ENCODE measurements around the gene TNFRSF1A.

Gene TNFRSF1A

DNA sequence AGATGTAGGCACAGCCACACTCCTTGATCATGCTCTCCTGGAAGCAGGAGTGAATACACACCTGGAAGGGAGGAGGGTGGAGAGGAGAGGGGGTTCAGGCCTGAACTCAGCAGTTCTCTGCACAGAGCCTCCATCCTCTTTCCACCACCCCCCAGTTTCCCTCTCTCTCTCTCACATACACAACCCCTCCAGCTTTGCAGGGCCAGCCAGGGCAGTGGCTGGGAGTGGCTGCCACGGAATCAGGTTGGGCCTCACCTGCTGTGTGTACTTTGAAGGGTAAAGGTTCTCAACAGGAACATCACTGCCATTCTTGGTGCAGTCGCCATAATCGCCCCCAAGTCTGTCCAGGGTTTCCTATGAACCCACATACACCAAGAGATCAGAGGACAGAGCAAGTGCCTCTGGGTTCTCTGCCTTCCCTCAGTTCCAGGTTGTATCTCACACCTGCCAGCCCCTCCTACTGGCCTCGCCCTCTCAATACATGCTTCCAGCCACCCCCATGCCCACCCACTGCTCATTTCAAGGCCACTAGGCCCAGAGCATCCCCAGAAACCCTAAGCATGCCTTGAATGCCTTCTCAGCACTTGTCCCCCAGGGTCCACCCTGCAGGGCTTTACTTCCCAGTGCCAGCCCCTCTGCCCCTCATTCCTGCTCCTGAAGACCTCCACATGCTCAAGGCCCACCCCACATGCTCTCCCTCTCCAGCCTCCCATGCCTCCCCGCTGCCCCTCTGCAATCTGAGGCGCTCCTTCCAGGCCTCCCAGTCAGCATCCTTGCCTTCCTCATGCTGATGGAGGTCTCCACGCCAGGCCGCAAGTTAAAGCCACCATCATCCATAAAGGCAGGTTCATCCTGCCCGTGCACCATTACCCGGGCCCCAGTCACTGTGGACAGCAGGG is 12.9 kb upstream of the TNFRSF1A start:
- no peak for DNase-seq (ENCODE audit: low spot score)
- TF ChIP-seq, protein P1, sequence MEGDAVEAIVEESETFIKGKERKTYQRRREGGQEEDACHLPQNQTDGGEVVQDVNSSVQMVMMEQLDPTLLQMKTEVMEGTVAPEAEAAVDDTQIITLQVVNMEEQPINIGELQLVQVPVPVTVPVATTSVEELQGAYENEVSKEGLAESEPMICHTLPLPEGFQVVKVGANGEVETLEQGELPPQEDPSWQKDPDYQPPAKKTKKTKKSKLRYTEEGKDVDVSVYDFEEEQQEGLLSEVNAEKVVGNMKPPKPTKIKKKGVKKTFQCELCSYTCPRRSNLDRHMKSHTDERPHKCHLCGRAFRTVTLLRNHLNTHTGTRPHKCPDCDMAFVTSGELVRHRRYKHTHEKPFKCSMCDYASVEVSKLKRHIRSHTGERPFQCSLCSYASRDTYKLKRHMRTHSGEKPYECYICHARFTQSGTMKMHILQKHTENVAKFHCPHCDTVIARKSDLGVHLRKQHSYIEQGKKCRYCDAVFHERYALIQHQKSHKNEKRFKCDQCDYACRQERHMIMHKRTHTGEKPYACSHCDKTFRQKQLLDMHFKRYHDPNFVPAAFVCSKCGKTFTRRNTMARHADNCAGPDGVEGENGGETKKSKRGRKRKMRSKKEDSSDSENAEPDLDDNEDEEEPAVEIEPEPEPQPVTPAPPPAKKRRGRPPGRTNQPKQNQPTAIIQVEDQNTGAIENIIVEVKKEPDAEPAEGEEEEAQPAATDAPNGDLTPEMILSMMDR (IDR thresholded peaks at IDR 0.05; ENCODE audit: extremely low read depth, missing control alignments) = no peak

DNA sequence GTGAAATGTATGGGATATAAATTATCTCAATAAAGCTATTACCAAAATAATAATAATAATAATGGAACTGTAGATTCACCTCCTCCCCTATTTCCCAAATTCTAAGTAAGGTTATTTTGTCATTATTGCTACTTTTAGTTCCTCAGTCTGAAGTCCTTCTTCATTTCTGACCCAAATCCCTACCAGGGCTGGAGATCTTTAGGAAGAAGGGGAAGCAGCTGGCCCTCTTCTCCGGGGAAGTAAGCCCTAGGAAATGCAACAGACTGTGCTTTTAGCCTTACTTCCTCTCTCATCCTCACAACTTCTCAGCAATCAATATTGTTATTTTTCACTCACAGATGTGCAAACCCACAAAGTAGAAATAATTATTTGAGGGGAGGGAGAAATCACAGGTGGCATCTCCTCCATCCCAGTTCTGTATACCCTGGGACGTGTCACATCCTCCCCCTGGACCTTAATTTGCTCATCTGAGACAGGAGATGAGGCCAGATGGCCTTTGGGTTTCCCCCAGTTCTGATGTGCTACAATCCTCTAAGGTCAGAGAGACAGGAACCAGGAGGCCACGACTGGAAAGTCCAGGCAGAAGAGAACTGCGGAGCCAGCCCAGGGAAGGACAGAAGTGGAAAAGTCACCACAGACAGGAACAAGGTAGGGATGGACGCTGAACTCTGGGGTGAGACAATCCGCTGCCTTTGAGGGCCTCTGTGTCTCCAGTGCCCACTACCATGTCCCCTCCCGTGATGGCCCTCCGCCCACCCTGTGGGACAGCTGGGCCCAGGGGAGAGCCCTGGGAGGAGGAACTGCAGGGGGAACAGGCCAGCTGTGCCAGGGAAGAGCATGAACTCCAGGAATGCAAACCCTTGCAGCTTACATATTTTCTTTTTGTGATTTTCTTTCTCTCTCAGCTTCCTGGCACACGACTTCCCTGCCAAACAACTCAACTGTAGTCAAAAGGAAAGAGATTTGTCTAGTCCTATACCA is 10.6 kb upstream of the TNFRSF1A start:
- DNase-seq (ENCODE audit: low spot score) = no peak
- TF ChIP-seq, protein P1 (IDR thresholded peaks at IDR 0.05; ENCODE audit: extremely low read depth, missing control alignments) = no peak

DNA sequence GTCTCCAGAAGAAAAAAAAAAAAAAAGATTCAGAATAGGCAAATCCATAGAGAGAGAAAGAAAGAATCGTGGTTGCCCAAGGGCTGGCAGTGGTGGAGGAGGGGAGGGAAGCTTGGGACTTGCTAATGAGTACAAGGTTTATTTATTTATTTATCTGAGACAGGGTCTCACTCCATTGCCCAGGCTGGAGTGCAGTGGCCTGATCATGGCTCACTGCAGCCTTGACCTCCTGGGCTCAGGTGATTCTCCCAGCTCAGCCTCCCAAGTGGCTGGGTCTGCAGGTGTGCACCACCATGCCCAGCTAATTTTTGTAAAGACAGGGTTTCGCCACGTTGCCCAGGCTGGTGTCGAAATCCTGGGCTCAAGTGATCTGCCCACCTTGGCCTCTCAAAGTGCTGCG is 9.7 kb upstream of the TNFRSF1A start:
- DNase-seq (ENCODE audit: low spot score) = no peak
- TF ChIP-seq, protein P1 (IDR thresholded peaks at IDR 0.05; ENCODE audit: extremely low read depth, missing control alignments) = no peak

DNA sequence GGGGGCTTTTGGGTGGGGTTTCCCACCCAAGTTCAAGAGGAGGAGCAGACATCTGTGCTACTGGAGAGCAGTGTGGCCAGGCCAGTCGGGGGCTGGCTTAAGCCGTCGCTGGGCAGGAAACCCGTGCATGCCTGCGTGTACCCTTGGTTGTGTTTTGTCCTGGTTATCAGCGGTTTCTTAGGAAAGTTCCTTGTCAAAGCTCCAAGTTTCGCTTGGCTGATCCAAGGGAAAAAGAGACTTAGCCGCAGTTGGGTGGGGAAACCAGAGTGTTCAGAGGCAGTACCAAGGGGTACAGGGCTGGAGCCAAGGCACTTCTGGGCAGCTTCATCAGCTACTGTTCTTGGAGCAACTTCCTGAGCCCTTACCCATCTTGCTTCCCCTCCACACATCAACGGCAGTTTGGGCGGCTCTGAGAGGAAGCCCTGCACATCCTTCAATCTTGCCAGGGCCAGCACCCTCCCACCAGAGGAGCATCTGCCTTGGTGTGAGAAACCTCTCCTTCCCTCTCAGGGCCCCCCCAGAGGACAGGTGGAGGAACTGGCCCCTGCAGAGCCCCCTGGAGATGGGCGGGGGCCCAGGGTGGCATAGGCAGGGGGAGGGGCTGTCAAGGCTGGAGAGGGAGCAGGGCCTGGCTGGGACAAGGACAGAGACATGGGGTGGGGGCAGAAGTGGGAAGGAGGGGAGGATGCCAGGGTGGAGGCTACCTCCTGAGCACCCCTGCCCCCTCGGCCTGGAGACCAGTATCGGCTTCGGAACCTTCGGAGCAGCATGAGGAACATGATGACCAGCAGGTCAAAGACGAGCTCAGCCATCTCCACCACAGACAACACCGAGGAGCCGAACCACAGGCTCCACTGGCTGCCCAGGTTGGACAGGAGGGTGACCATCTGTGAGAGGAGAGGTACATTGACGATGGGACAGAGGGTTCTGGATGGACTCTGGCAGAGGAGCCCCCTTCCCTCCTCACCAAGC is 5.8 kb upstream of the TNFRSF1A start:
- DNase-seq (ENCODE audit: low spot score) = no peak
- TF ChIP-seq, protein P1 (IDR thresholded peaks at IDR 0.05; ENCODE audit: extremely low read depth, missing control alignments) = no peak

DNA sequence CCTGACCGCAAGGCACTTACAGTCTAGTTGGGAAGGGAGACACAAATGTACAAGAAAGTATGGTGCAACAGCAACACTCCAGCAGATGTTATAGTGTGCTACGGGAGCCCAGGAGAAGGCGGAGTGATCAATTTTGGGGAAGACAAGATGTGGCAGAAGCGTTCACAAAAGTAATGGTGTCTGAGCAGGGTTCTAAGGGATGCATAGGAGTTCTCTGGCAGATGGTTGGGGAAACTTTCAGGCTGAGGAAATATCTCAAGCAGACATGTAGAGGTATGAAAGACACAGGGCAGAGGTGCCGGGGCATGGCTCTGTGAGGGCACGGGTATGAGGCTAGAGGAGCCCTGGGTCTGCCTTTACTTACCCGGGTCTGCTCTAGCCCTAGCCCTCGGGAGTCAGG is 5.1 kb upstream of the TNFRSF1A start:
- TF ChIP-seq, protein P1 (IDR thresholded peaks at IDR 0.05; ENCODE audit: extremely low read depth, missing control alignments) = no peak
- DNase-seq (ENCODE audit: low spot score) = no peak

DNA sequence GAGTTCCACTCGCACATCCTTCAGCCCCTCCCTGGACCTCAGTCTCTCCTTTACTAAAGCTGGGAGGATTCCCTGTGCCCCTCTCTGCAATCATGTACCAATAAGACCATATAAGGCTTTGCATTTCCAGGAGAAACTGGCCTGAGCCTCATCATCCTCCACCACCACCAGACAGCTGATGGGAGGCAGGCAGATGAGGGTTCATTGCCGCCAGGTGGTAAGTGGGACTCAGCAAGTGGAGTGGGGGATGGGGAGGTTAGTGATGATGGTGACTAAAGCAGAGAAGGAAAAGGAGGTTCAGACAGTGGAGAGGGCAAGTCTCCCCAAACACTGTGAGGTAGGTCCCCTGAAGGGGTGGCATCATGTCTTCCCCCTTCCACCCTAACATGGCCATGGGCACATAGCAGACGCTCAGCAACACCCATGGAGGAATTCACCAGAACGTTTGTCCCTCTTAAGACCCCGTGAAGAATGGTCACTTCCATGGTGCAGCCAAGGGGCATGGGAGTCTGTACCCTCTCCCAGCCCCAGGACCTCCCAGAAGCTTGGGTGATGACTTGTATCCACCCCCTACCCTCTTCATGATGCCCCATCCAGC is 4.5 kb upstream of the TNFRSF1A start:
- no peak for DNase-seq (ENCODE audit: low spot score)
- TF ChIP-seq, protein P1 (IDR thresholded peaks at IDR 0.05; ENCODE audit: extremely low read depth, missing control alignments) = no peak

All from GM20000 (cell line).